ENCODE data around the gene TAL2. TPM values are rescaled to one million over a fixed set of nuclear protein-coding genes. Genes with fewer than 3 reads are reported as not detected.
A peak's percentile ranks its signal among the peaks of the same experiment; 100 is the strongest.
"Not testable (repeated sequence)": the region's sequence is repeated elsewhere in the genome, so short reads cannot be mapped to it uniquely, and the experiment has no call there.

The TAL2 gene
- total RNA-seq, 1 experiment from 2014 or later: not detected

DNA sequence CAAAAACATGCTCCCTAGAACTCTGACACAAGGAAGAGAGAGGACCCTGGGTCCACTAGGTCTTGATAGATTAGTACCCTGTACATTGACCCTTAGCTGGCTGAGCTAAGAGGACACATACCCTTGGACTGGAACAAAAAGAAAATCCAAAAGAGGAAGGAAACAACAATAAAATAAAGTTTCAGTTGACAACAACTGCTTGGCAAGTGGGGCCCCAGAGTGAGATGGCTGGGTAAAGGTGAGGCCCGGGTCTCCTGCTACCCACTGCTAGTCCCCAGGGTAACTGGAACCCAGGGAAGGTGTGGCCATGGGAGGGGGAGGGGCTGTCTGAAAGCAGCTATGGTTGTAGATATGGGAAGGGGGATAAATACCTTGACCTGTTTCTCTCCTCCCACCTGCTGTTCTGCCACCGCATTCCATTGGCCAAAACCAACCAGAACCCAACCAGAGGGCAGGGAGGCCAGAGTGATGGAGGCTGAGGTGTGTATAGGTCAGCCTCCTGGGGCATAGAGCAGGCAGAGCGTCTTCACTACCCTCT lies 11.7 kb downstream of the TAL2 start:
- no peak for DNase-seq (ENCODE audit: low read depth)

DNA sequence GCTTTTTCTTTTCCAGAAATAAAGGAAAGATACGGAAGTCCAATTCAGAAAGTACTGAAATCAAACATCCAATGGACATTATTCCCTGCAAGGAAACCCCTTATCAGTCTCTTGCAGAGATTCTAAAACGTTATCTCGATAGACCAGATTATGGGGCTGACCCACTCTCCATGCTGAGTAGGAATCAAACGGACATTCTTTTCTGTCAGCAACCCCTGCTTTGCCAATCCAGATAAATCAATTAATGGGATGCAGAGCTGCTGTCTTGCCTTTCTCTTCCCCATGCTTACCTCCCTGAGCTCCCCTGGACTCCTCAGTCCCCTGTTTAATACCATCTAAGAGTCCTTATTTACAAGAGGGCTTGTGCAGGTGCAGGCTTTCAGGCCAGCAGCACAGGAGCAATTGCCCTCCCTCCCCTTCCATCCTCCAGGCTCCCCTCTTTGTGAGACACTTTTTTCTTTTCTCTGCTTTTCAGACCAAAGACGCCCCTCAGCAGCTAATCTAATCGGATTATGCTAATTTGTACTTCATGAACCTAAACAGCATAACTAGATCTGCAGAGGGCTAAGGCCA lies 14.2 kb downstream of the TAL2 start:
- DNase-seq (ENCODE audit: low read depth): no peak

DNA sequence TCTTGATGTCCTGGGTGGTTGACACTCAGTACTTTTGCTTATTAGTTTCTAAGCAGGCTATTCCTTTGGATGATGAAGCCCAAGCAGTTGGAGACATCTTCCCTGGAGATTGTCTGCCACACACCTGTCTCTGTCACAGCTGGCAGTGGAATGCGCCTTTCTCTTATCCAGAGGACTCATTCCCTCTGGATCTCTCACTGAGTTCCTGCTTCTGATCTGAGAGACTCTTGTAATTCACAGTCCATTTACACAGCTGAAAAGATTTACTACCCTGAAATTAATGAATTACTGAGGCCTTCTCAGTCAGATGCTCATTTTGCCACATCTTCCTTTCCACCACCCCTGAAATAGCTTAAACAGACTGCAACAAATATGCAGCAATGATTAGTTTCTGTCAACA lies 15.9 kb downstream of the TAL2 start:
- no peak for DNase-seq (ENCODE audit: low read depth)

DNA sequence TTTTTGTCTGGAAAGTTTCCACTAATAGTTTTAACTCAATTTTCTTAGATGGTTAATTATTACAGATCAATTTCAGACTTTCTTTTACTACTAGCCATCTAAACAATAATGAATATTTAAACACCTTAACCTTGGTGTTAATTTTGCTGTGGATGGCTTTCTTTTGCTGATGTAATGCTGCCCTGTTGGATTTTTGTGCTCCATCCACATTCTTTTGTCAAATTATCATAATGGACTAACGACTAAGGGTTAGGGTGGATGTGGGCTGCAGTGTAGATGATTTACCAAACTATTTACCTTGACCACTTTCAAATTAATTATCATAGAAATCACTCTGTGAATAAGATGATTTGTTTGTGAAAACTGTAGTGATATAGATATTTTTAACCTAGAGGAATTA lies 16.5 kb downstream of the TAL2 start:
- DNase-seq (ENCODE audit: low read depth): no peak

DNA sequence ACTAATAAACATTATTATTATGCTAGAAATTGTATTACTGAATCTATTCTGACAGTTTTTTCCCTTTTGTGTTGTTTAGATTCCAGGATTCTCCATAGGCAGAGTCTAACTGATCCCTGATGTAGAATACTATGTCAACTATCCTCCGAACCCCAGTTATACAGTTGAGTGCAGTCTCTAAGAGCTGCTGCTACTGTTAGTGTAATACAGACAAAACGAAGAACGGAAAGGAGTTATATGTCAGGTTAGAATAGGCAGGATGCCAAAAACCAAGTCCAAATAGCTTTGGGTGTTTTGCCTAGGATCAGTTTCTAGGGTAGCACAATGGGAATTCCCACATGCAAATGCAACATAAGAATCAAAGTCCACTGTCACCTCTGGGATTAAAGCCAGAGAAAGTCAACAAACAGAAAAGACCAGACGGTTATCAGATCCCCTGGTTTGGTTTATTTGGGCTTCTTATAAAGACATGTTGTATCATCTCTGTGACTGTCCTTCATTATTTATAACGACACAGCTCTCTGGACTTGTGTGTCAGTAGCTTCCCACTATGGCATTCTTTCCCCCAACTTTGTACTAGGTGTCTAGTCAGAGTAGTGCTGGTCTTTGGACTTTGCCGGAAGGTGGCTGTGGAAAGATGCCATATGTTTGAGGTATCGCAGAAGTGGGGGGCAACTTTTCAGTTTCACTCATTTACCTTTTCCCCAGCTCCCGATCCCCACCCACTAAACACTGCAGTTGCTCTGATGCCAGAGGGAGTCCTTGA lies 17.2 kb downstream of the TAL2 start:
- no peak for DNase-seq (ENCODE audit: low read depth)

DNA sequence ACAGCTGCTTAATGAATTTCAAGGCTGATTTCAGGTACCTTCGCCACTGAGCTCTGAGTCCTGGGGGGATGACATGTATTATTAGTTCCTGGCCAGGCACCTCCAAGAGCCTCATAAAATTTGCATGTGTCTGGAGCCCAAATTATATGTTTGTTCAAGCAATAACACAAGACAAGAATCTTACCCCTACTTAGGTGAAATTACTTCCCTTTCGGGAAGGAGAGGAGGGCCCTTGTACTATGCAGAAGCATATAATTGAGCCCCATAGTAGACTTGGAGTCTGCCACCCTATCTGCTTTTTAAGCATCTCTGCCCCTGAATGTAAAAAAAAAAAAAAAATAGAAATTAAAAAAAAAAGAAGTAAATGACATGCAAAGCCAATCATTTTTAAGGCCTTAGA lies 19.1 kb downstream of the TAL2 start:
- DNase-seq (ENCODE audit: low read depth): no peak

DNA sequence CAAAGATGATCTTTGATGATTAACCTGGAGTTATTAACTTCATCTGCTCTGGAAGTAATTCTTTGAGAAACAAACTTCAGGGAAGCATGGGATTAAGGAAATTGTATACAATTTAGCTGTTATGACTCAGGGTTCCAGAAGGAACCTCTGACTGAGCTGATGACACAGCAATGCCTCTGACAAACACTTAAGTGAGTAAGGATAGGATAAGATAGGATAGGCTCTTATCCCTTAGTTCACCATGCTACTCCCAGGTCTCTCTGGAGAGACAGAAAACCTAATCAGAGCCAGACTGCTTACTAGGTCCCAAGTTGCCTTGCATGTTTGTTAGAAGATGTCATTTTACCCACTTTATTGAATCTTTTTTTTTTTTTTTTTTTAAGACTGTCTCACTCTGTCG lies 19.5 kb downstream of the TAL2 start:
- DNase-seq (ENCODE audit: low read depth): peak; percentile 39

DNA sequence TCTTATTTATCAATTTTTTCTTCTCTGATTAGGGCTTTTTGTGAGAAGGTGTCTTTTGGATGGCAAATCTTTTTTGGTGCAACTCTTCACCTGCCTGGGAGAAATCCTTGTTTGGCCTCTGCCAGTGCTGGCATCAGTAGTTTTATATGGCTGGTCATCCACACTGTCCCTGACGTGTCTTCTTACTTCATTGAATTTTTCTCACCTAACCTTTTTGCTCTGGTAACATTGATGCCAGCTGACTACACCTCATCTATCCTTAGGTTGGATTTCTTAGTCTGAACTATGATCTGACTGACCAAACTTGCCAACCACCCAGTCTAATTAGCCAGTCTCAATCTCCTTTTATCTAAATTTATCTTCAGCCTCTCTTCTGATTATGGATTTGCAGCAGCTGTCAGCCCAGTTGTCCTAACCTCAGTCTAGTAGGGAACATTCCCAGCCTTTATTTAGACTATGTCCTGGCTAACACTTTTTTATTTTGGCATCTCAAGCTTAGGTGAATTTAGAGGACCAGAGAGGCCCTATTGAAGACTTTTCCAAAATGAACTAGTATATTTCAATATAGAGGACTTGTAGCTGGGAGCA lies 21.5 kb downstream of the TAL2 start:
- no peak for DNase-seq (ENCODE audit: low read depth)

DNA sequence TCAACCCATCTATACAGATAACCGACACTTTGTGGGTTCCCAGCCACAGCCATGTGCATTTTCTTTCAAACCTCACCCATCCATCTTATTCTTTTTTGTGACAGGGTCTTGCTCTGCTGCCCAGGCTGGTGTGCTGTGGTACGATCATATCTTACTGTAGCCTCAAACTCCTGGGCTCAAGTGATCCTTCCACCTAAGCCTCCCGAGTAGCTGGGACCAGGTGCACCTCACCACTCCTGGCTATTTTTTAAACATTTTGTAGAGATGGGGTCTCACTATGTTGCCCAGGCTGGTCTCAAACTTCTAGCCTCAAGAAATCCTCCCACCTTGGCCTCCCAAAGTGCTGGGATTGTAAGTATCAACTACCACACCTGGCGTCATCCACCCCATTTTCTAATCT lies 24.7 kb downstream of the TAL2 start:
- DNase-seq (ENCODE audit: low read depth): no peak

DNA sequence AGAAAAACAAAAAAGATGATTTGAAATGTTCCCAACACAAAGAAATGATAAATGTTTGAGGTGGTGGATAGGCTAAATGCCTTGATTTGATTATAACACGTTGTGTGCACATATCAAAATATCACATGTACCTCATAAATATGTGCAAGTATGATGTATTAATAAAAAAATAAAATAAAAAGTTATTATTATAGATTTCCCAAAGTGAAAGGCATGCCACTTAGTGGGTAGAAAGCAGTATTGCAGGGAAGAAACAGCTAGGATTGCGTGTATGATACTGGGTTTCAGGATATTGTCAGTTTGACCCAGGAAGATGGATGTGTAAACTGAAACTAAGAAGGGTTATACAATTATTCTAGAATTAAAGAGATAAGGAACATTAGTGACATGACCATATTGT lies 28.5 kb downstream of the TAL2 start:
- DNase-seq (ENCODE audit: low read depth): peak; percentile 29

DNA sequence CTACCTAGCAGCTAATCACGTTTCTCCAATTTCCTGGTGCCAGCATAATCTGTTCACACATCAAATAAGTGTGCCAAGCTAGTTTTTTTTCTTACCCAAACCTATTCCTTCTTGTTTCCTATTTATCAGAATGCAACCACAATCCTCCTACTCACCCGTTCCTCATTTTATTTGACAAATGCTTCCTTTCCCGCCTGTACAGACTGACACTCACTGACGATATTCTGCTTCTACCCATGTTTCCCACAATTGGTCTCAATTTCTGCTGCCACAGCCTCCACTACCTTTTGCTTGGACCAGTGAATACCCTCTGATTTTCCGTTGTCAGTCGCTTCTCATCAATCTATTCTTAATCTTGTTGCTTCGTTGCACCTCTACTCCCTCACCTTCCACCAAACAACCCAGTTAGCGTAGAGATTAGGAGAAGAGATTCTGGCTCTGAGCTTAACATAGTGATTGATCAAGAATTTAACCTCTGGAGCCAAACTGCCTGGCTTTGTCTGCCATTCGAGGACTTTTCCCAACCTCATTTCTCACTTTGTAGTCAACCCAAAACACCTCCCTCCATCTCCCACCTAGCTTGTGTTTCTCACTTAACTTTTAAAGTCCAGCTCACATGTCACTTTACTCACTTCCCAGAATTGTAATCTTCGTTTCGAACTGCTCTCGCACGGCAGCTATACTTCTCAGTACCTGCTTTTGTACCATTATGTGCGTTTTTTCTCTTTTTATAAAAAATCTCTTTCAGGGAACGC lies 31.4 kb downstream of the TAL2 start:
- no peak for DNase-seq (ENCODE audit: low read depth)

DNA sequence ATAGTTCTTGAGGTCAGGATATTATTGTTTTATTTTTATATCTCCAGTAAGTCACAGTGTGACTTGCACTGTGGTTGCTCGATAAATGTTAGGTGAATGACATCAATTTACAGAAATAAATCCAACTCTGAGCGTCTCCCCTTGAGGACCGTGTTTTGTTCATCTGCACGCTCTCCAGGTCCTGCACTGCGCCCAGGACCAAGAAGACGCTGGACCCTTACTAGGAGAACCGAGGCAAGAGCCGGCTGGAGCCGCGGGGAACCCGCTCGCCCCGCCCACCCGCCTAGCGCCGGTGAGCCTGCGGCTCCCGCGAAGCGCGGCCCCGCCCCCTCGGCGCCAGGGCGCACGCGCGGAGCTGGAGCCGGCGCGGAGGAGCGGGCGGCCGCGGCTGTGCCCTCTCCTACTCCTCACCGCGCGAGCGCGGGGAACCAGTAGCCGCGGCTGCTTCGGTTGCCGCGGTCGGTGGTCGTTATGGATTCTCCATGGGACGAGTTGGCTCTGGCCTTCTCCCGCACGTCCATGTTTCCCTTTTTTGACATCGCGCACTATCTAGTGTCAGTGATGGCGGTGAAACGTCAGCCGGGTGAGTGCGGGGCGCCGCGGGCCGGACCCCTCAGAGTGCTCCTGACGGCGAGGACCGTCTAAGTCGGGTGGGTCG lies 32.1 kb downstream of the TAL2 start, which contains the start of gene TMEM38B:
TMEM38B (plus strand) TSS at position 352 of the 658 bp plus-strand sequence; CDS start at position 472, 120 bp downstream.
- peak; percentile 73 for DNase-seq (ENCODE audit: low read depth)

DNA sequence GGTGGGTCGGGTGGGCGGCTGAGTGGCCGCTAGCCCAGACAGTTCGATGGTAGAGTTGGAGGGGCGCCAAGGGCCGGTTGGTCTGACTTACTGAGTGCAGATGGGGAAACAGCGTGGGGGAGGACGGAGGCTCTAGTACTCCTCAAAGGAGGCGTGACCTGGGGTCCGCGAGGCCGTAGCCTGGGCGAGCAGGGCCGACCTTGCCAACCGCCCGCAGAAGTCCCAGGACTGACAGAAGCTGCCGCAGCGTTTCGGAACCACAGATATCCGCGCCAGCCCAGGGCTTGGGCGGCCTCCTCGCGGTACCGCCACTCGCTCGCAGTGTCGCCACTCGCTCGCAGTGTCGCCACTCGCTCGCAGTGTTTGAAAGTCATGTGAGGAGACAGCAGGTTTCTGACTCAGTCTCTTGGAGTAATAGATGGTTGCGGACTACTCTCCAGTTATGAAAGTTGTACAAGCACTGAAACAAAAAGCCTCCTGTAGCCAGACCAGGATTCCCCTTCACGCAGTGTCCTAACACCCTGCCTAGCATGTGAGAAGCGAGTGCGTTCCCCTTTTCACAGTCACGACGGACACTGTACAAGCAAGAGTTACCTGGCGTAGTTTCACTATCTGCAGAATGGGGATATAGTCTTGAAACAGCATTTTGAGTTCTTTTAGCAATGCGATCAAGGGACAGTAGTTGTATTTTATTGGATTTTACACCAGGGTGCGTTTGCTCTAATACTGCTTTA lies 32.8 kb downstream of the TAL2 start:
- peak; percentile 61 for DNase-seq (ENCODE audit: low read depth)

DNA sequence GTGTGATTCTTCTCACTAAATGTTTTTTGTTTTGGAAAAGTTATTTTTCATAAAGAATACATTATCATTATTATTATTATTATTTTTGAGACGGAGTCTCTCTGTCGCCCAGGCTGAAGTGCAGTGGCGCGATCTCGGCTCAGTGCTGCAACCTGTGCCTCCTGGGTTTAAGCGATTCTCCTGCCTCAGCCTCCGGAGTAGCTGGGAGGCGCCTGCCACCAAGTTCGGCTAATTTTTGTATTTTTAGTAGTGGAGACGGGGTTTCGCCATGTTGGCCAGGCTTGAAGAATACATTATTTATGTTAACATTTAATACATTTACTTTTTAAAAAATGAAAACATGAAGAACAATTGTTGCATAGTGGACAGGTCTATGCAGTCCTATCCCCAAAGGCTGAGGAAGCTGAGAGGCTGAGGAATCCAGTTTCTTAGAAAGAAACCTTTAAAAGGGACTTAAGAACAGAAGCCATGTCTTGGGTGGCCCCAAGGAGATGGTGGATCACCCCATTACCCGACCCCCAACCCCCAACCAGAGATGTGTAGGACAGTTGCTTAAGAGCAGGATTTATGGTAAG lies 34.0 kb downstream of the TAL2 start:
- DNase-seq (ENCODE audit: low read depth): no peak

DNA sequence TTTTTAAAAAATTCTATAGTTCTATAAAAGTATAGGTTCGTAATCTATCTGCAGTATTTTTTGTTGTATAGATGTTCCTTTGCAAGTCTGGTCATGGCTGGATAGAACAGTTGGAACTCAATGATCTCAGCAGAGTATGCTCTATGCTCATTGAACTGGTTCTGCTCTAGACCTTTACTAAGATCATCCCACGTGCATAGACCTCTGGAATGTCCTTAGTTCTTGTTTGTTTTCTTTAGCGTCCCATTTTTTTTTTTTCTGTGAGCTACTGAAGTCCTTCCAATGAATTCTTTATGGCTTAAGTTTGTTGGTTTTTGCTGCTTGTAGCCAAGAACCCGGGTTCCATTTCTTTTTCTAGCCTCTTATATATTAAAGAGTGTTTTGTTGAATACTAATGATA lies 35.6 kb downstream of the TAL2 start:
- no peak for DNase-seq (ENCODE audit: low read depth)

DNA sequence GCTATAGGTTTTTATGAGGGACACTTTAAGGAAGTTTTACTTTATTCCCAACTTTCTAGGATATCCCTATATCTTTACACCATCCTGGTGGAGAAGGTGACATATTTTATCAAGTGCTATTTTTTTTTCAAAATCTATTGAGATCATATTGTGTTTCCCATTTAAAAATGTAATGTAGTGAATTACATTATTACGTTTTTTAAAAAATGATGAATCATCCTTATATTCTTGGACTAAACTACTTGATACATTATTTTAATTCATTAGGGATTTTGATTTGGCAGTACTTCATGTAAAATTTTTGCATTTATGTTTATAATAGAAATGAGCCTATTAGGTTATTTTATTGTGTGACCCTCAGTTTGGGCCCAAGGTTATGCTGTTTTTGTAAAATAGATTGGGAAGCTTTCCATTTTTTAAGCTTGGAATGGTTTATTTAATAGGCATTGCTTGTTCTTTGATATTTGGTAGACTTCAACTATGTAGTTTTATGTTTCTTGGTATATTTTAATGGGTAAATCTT lies 36.2 kb downstream of the TAL2 start:
- no peak for DNase-seq (ENCODE audit: low read depth)

DNA sequence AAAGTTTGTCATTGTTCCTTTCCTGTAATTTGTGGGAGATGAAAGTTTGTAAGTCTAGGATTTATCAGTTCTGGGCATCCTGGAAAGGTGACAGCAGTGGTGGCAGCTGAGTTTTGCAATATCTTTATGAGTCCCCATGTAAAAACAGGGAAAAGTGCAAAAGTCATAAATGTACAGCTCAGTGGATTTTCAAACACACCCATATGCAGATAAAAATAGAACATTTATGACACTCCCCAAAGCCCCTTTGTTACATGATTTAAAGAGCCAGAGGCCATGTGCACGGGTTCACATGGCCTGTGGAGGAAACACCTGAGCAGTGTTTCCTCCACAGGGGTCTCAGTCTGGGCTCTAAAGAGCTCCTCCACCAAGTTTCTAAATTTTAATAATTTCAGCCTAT lies 38.4 kb downstream of the TAL2 start:
- no peak for DNase-seq (ENCODE audit: low read depth)

DNA sequence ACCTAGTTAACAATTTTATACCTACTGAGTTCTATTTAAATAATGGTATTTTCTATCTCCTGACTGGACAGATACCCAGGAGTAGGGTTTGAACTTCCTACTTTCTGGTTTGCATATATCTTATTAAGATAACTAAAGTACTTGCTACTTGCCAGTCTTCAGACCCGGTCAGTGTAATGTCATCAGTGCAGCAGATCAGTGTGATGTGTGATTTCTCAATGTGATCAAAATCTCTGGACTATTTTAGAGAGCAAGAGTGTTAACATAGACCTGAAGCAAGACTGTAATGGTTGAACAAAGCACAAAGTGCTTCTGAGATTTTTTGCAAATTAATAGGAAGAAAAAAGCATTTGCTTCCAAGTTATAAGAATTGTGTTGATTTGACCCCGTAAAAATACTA lies 38.9 kb downstream of the TAL2 start:
- DNase-seq (ENCODE audit: low read depth): no peak

DNA sequence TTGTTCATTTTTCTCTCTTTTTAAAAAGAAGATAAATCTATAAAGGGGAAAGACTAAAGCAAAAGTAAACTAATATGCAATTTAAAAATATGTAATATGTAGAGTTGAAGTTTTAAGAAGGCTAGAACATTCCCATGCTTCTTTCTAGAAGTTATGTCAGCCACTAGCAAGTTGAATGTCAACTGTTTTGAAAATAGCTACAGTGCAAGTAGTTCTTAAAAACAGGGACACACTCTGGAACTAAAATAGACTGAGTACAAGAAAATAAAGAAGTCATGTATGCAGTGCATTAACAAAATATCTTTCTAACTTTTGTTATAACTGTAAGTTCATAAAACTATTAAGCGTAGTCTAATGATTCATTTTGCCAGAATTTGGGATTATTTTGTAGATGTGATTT lies 40.0 kb downstream of the TAL2 start:
- no peak for DNase-seq (ENCODE audit: low read depth)

DNA sequence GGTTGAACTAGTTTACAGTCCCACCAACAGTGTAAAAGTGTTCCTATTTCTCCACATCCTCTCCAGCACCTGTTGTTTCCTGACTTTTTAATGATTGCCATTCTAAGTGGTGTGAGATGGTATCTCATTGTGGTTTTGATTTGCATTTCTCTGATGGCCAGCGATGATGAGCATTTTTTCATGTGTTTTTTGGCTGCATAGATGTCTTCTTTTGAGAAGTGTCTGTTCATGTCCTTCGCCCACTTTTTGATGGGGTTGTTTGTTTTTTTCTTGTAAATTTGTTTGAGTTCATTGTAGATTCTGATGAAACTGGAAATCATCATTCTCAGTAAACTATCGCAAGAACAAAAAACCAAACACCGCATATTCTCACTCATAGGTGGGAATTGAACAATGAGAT lies 41.4 kb downstream of the TAL2 start:
- DNase-seq (ENCODE audit: low read depth): not testable (repeated sequence)
